ENCODE results near the gene CCHCR1.

Gene CCHCR1

DNA sequence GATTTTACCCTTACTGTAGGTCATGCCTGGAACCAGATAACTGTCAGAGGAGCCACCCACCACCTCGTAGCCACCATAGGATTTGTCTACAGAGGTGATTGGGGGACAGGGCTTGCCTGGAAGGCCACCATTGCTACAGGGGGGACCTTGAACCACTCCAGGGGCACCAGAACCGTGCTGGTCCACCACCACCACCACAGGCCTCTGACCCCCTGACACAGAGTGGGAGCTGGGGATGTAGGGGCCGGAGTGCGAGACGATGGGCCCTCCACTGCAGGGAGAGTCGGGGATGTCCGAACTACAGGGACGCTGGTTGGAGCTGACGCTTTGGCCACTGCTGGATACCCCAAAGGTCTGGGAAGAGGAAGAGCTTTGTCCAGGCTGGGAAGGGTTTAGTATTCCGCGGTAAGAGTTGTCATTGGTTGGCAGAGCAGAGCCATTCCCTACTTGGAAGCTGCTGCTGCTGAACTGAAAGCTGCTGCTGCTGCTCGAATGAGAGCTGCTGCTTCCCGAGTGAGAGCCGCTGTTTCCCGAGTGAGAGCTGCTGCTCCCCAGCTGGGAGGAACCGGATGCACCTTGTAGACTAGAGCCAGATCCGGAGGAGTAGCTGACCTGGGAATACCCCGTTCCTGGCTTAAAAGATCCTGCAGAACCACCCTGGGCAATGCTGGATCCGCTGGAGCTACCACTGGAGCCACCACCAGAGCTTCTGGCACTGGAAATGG is 40.8 kb downstream of the CCHCR1 start:
- peak overlapping the region in 1 of 2 experiments; percentile 21 for H2BK12ac ChIP-seq (ENCODE audit: low read length in 2 of 2)
- no peak overlapping the region for H4K91ac ChIP-seq (ENCODE audit: low read length)
- peak overlapping the region; percentile 44 for H2BK15ac ChIP-seq (ENCODE audit: low read depth, poor library complexity, severe bottlenecking)
- no peak for DNase-seq
- no peak overlapping the region for H4K8ac ChIP-seq (ENCODE audit: low read length)
- H3K9me3 ChIP-seq (ENCODE audit: control insufficient read depth, low read length) = no peaks in the 10 kb centered on the region
- H3K14ac ChIP-seq (ENCODE audit: low read length in 2 of 2) = no peak overlapping the region
- H3K36me3 ChIP-seq (ENCODE audit: control insufficient read depth in 1 of 2, insufficient read depth in 2 of 2, low read depth in 1 of 2, low read length in 2 of 2) = peaks cover 0 to 12% of the 10 kb centered on the region in 2 experiments
- H2BK5ac ChIP-seq (ENCODE audit: low read depth, low read length, poor library complexity, severe bottlenecking) = no peak overlapping the region
- no peak overlapping the region for H3K4me2 ChIP-seq (ENCODE audit: low read length, poor library complexity, severe bottlenecking)
- peaks cover 0 to under 1% of the 10 kb centered on the region in 2 experiments for H3K27me3 ChIP-seq (ENCODE audit: control insufficient read depth in 1 of 2, insufficient read depth in 1 of 2, low read length in 2 of 2)
- peaks cover 22% of the 10 kb centered on the region for H3K79me1 ChIP-seq (replicated peaks; ENCODE audit: low read length, poor library complexity, severe bottlenecking)
- 94% methylated on average over 18 of the region's 19 CpGs for WGBS
- H3K4ac ChIP-seq (ENCODE audit: low read depth in 1 of 2, low read length in 2 of 2) = no peak overlapping the region
- H3K27ac ChIP-seq (ENCODE audit: low read length, poor library complexity, severe bottlenecking) = no peak overlapping the region
- no peak overlapping the region for H3K23ac ChIP-seq (ENCODE audit: low read length in 2 of 2)
- H3K4me3 ChIP-seq (ENCODE audit: insufficient read depth in 1 of 2, low read depth in 1 of 2, low read length in 2 of 2) = peak overlapping the region in 1 of 2 experiments; percentile 74
- H3K18ac ChIP-seq (ENCODE audit: low read depth in 1 of 2, low read length in 2 of 2) = no peak overlapping the region
- H3K4me1 ChIP-seq (ENCODE audit: control insufficient read depth, insufficient read depth, low read depth, low read length) = peaks cover 23% of the 10 kb centered on the region
- no peak overlapping the region for H2AFZ ChIP-seq (ENCODE audit: low read depth, low read length)
- H3K9ac ChIP-seq (ENCODE audit: low read length) = peak overlapping the region; percentile 68
- peak overlapping the region; percentile 18 for H2AK5ac ChIP-seq (ENCODE audit: low read length, severe bottlenecking)
- no peak overlapping the region for H2BK120ac ChIP-seq (ENCODE audit: low read depth, low read length)

DNA sequence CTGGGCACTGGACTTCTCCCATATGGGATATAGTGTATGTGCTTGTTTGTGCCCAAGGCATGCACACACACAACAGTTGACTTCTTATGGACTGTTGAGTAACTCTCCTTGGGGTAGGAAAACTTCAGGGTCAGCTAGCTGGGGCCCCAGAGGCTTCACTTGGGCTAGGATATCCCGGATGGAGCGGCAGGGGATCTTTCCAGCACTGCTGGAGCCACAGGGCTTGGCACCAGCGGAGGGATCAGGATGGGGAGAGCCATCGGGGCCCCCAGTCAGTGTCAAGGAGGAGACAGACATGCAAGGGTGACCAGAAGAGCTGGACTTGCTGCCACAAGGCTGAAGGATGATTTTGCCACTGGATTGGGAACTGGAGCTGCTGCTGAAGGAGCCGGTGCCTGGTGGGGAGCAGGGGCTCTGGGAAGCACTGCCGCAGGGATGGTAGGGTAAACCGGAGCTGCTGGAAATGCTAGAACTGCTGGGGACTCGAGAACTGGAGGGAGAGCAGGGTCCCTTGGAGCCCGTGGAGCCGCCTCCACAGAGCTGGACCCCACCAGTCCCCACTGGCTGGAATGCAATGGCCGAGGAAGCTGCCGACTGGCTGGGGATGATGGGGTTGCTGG is 41.6 kb downstream of the CCHCR1 start:
- peaks cover 0 to 4% of the 10 kb centered on the region in 2 experiments for H3K27me3 ChIP-seq (ENCODE audit: control insufficient read depth in 1 of 2, insufficient read depth in 1 of 2, low read length in 2 of 2)
- H2BK15ac ChIP-seq (ENCODE audit: low read depth, poor library complexity, severe bottlenecking) = no peak overlapping the region
- H3K79me1 ChIP-seq (replicated peaks; ENCODE audit: low read length, poor library complexity, severe bottlenecking) = peaks cover 22% of the 10 kb centered on the region
- no peaks in the 10 kb centered on the region for H3K9me3 ChIP-seq (ENCODE audit: control insufficient read depth, low read length)
- DNase-seq = no peak
- no peak overlapping the region for H2AFZ ChIP-seq (ENCODE audit: low read depth, low read length)
- no peak overlapping the region for H3K18ac ChIP-seq (ENCODE audit: low read depth in 1 of 2, low read length in 2 of 2)
- H2BK5ac ChIP-seq (ENCODE audit: low read depth, low read length, poor library complexity, severe bottlenecking) = no peak overlapping the region
- H3K27ac ChIP-seq (ENCODE audit: low read length, poor library complexity, severe bottlenecking) = no peak overlapping the region
- H3K4me2 ChIP-seq (ENCODE audit: low read length, poor library complexity, severe bottlenecking) = no peak overlapping the region
- no peak overlapping the region for H4K91ac ChIP-seq (ENCODE audit: low read length)
- peaks cover 0 to 12% of the 10 kb centered on the region in 2 experiments for H3K36me3 ChIP-seq (ENCODE audit: control insufficient read depth in 1 of 2, insufficient read depth in 2 of 2, low read depth in 1 of 2, low read length in 2 of 2)
- no peak overlapping the region for H3K4me3 ChIP-seq (ENCODE audit: insufficient read depth in 1 of 2, low read depth in 1 of 2, low read length in 2 of 2)
- H3K23ac ChIP-seq (ENCODE audit: low read length in 2 of 2) = no peak overlapping the region
- 94% methylated on average over 12 of the region's 12 CpGs for WGBS
- peak overlapping the region; percentile 87 for H2AK5ac ChIP-seq (ENCODE audit: low read length, severe bottlenecking)
- no peak overlapping the region for H4K8ac ChIP-seq (ENCODE audit: low read length)
- H2BK120ac ChIP-seq (ENCODE audit: low read depth, low read length) = no peak overlapping the region
- peaks cover 24% of the 10 kb centered on the region for H3K4me1 ChIP-seq (ENCODE audit: control insufficient read depth, insufficient read depth, low read depth, low read length)
- H3K4ac ChIP-seq (ENCODE audit: low read depth in 1 of 2, low read length in 2 of 2) = no peak overlapping the region
- H3K9ac ChIP-seq (ENCODE audit: low read length) = peak overlapping the region; percentile 85
- no peak overlapping the region for H2BK12ac ChIP-seq (ENCODE audit: low read length in 2 of 2)
- H3K14ac ChIP-seq (ENCODE audit: low read length in 2 of 2) = no peak overlapping the region

DNA sequence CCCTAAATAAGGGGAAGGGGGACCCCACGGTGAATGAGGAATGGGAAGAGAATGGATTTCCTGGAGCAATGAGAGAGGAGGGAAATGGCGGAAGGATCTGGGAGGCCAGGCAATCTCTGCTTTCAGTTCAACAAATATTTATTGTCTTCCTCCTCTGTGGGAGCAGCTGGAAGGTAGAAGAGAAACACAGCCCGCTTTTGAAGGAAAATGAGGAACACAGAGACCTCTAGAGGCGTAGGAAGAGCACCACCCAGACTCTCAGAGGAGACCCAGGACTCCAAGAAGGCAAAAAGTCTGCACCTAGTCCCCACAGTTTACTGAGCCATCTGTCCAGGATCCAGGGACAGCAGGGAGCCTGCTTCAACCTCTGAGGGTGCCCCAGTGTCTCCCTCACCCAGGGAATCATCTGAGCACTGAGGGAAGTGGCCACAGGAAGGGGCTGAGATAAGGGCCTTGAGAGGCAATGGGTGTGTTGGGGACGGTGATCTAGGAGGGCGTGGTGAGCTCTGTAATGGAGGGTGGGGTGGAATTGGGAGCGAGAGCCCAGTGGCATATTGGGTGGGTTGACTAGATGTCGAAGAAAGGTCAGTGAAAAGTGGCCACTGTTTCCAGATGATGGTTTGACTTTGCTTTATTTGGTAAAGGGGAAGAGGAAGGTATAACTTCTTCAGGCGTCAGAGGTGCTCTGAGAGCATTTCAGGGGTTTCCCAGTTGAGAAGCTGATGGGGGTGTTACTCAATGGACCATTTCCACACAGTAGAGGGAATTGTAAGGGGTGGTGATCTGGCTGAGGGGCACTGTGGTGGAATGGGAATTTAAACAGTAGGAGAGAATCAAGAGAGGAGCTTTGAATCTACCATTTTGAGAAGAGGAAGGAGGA is 42.4 kb downstream of the CCHCR1 start:
- Histone ChIP-seq H2AFZ (ENCODE audit: low read depth, low read length) (no peak overlapping the region), H2BK120ac (ENCODE audit: low read depth, low read length) (peak overlapping the region; percentile 34), H3K36me3 (ENCODE audit: control insufficient read depth in 1 of 2, insufficient read depth in 2 of 2, low read depth in 1 of 2, low read length in 2 of 2) (peaks cover 0 to 12% of the 10 kb centered on the region in 2 experiments), H4K91ac (ENCODE audit: low read length) (peak overlapping the region; percentile 73), H3K4me3 (ENCODE audit: insufficient read depth in 1 of 2, low read depth in 1 of 2, low read length in 2 of 2) (peak overlapping the region in 1 of 2 experiments; percentile 63), H3K79me1 (replicated peaks; ENCODE audit: low read length, poor library complexity, severe bottlenecking) (peaks cover 22% of the 10 kb centered on the region), H3K14ac (ENCODE audit: low read length in 2 of 2) (peak overlapping the region in 1 of 2 experiments; percentile 94), H3K4me1 (ENCODE audit: control insufficient read depth, insufficient read depth, low read depth, low read length) (peaks cover 22% of the 10 kb centered on the region), H2BK5ac (ENCODE audit: low read depth, low read length, poor library complexity, severe bottlenecking) (peak overlapping the region; percentile 66), H3K27me3 (ENCODE audit: control insufficient read depth in 1 of 2, insufficient read depth in 1 of 2, low read length in 2 of 2) (peaks cover 8 to 12% of the 10 kb centered on the region in 2 experiments), H3K9ac (ENCODE audit: low read length) (peak overlapping the region; percentile 85), H3K27ac (ENCODE audit: low read length, poor library complexity, severe bottlenecking) (peak overlapping the region; percentile 70), H4K8ac (ENCODE audit: low read length) (peak overlapping the region; percentile 33), H2AK5ac (ENCODE audit: low read length, severe bottlenecking) (peak overlapping the region; percentile 87), H3K9me3 (ENCODE audit: control insufficient read depth, low read length) (no peaks in the 10 kb centered on the region), H3K18ac (ENCODE audit: low read depth in 1 of 2, low read length in 2 of 2) (peak overlapping the region; percentile 6 to 22), H3K4me2 (ENCODE audit: low read length, poor library complexity, severe bottlenecking) (peak overlapping the region; percentile 38), H2BK15ac (ENCODE audit: low read depth, poor library complexity, severe bottlenecking) (no peak overlapping the region), H3K23ac (ENCODE audit: low read length in 2 of 2) (no peak overlapping the region), H3K4ac (ENCODE audit: low read depth in 1 of 2, low read length in 2 of 2) (peak overlapping the region; percentile 3 to 7), H2BK12ac (ENCODE audit: low read length in 2 of 2) (peak overlapping the region in 1 of 2 experiments; percentile 57)
- peak; percentile 19 for DNase-seq
- 81% methylated on average over 7 of the region's 9 CpGs for WGBS

Measured in mesenchymal stem cell (in vitro differentiated cells and primary cell).